Colonic mucosa (tissue), 4 donors: ENCODE measurements around the gene TCIRG1. TPM values are rescaled to one million over a fixed set of nuclear protein-coding genes. Genes with fewer than 3 reads are reported as not detected.

ENCODE experiments used
- DNase-seq: peaks from one replicate; pipeline ENCODE4 v3.0.0-alpha.2; 2020
- H3K27ac ChIP-seq: fragments of 200-600 bp; one replicate; pipeline ENCODE4 v1.8.0; 2021
- H3K27me3 ChIP-seq: fragments of 200-600 bp; one replicate; pipeline ENCODE4 v1.8.0; 2021
- H3K36me3 ChIP-seq: fragments of 200-600 bp; one replicate; pipeline ENCODE4 v1.8.0; 2021
- H3K4me1 ChIP-seq: fragments of 200-600 bp; one replicate; pipeline ENCODE4 v1.8.0; 2021; ENCODE audit warnings: mild to moderate bottlenecking
- H3K4me3 ChIP-seq: fragments of 200-600 bp; one replicate; pipeline ENCODE4 v1.8.0; 2021
- H3K9ac ChIP-seq, 2 donors: one replicate each; pipeline ENCODE4 v1.7.0; 2013; ENCODE audit warnings: control low read depth in 2 of 2, low read depth in 2 of 2, low read length in 2 of 2
- H3K9me3 ChIP-seq: fragments of 200-600 bp; one replicate; pipeline ENCODE4 v1.8.0; 2021
- CTCF ChIP-seq: fragments of 200-600 bp; IDR thresholded peaks from one replicate; pipeline ENCODE4 v1.8.0; 2022; ENCODE audit warnings: antibody characterized with exemption, mild to moderate bottlenecking
- intact Hi-C: fragments of 100-400 bp; cut with DNase I; formaldehyde crosslinking; loops from one replicate; pipeline ENCODE4 v1.14.1; 2022
- total RNA-seq, 2 donors: library from RNA; stranded (reverse); fragmentation: NEBNext Ultra II Directional in 1 of 2; extraction: Animal tissue kit (Norgen Biotek cat#: 25700) in 1 of 2; gene quantifications; one replicate each; pipeline ENCODE4 v1.2.1, GENCODE V29; 2021
- donor health status: healthy.
- donor health status: DM: no; HTN: no; CAD: no.
- donor health status: DM: no; HTN: no; CAD: no.

Gene TCIRG1
- total RNA-seq, 2 donors from 2014 or later, result 133 to 246 TPM

GRCh38 chr11:68027667-68028066 is 11.2 kb upstream of the TCIRG1 start:
- no peaks in the 10 kb centered on the region for H3K27me3 ChIP-seq
- peaks cover 4% of the 10 kb centered on the region for H3K4me1 ChIP-seq
- H3K9me3 ChIP-seq, result no peaks in the 10 kb centered on the region
- H3K27ac ChIP-seq, result no peak overlapping the region
- DNase-seq, result no peak
- no peak overlapping the region for H3K9ac ChIP-seq
- no peak for TF ChIP-seq CTCF
- H3K36me3 ChIP-seq, result no peaks in the 10 kb centered on the region
- intact Hi-C loops, result no loop called here
- no peak overlapping the region for H3K4me3 ChIP-seq

DNA sequence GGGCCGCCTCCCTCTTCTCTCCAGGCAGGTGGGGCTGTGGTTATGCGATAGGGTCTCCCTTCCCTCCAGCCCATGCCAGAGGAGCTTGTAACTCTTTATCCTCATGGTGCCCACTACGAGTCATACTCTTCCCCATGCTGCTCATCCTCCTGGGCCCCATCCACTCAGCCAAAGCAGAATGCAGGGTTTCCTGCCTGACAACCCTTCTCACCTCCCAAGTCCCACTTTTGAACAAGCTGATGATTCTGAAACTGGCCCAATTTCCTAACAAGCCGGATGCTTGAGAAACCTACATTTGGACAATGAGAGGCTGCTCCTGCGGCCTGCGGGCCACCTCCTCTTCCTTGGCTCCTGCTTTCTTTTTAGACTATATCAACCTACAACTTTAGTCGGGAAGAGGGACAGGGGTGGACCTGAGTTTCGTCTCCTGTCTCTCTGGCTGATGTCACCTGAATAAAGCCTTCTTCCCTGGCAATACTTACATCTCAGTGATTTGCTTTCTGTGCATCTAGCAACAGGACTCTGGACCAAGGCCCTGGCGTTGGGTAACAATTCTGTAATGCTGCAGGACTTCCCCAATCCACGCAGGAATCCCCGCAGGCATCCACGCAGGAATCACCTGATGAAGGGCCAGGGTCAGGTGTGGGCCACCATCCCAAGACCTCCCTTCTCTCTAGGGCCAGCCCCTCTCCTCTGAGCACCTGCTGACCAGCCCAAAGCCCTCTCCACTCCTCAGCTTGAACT is 9.9 kb upstream of the TCIRG1 start:
- H3K4me3 ChIP-seq, result no peak overlapping the region
- no peaks in the 10 kb centered on the region for H3K9me3 ChIP-seq
- intact Hi-C loops, result no loop called here
- no peak for DNase-seq
- no peak overlapping the region for H3K27ac ChIP-seq
- no peaks in the 10 kb centered on the region for H3K27me3 ChIP-seq
- H3K36me3 ChIP-seq, result no peaks in the 10 kb centered on the region
- H3K4me1 ChIP-seq, result peaks cover 4% of the 10 kb centered on the region
- peak overlapping the region in 1 of 2 donors; percentile 21 for H3K9ac ChIP-seq
- TF ChIP-seq CTCF, result no peak

DNA sequence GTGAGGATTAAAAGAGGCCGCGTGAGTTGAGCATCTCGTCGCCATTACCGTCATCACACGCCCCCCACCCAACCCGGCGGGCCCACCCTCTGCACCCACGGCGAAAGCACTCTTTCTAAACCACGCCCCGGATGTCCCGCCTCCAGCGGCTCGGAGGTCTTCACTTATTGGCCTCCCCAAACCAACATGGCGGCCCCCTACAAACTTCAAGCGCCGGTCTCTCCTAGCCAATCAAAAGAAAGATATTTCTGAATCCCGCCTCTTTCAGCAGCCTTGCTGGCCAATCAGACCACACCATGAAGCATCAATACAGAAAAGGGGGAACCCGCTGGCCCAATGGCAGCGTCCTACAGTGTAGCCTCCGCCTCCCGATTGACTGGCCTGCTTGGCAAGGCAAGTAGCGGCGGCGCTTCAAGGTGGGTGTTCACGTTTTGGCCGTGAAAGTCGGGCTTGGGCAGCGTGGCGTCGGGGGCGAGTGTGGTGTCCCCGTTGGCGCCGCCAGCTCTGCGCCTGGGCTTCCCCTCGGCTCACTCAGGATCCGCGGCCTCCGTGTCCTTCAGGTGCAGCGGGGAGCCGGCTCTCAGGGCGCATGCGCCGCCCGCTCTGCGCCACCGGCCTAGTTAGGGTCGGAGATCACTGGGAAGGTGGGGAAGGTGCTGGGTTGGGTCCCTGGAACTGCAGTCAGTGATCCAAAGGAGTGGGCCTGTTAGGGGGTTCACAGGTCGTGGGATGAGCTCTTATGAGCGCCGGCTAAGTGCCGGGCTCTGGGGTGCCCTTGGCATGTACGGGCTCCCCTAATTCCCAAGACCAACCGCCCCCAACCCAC is 8.3 kb upstream of the TCIRG1 start, which contains the start of gene NDUFS8:
Gene NDUFS8, plus strand, starts transcription at position 364 of the 826 bp plus-strand sequence. CDS start 1,471 bp downstream, outside the sequence.
- H3K9me3 ChIP-seq, result no peaks in the 10 kb centered on the region
- peaks cover 4% of the 10 kb centered on the region for H3K4me1 ChIP-seq

GRCh38 chr11:68031144-68031464 is 7.7 kb upstream of the TCIRG1 start:
- intact Hi-C loops, result no loop called here
- Histone ChIP-seq H3K9me3 (no peaks in the 10 kb centered on the region), H3K27me3 (no peaks in the 10 kb centered on the region), H3K9ac (peak overlapping the region; percentile 83 to 98), H3K27ac (peak overlapping the region; percentile 75), H3K36me3 (no peaks in the 10 kb centered on the region), H3K4me1 (peaks cover 4% of the 10 kb centered on the region), H3K4me3 (peak overlapping the region; percentile 82)
- TF ChIP-seq CTCF, result no peak
- DNase-seq, result no peak

More for the DNA sequence above, 8.3 kb upstream of the TCIRG1 start, which contains the start of gene NDUFS8:
- Histone ChIP-seq H3K27ac (peak within 1 kb of the TSS; percentile 75), H3K4me3 (peak within 1 kb of the TSS; percentile 82), H3K9ac (peak within 1 kb of the TSS; percentile 83 to 98), H3K36me3 (no peaks in the 10 kb centered on the region), H3K27me3 (no peaks in the 10 kb centered on the region)
- TF ChIP-seq CTCF, result no peak
- DNase-seq, result peak; percentile 98
- intact Hi-C loops, result no loop called here

GRCh38 chr11:68032003-68032402 is 6.8 kb upstream of the TCIRG1 start:
- no peak for DNase-seq
- Histone ChIP-seq H3K4me1 (peaks cover 4% of the 10 kb centered on the region), H3K4me3 (no peak overlapping the region), H3K9me3 (no peaks in the 10 kb centered on the region), H3K27ac (no peak overlapping the region), H3K36me3 (no peaks in the 10 kb centered on the region), H3K27me3 (no peaks in the 10 kb centered on the region), H3K9ac (peak overlapping the region; percentile 9 to 83)
- no peak for TF ChIP-seq CTCF
- intact Hi-C loops, result no loop called here
